ENCODE measurements around the gene TRPV5. TPM values are rescaled to one million over a fixed set of nuclear protein-coding genes. Genes with fewer than 3 reads are reported as not detected.

TRPV5 gene
- total and polyA plus RNA-seq, 2 of the 4 experiments (the other 2 are of a cell fraction) = not detected

- Histone ChIP-seq H3K56ac (ENCODE audit: extremely low read depth, insufficient read depth, low read length) (no peak overlapping the region), H4K91ac (ENCODE audit: insufficient read depth, low read depth, low read length) (no peak overlapping the region), H2BK5ac (ENCODE audit: low read depth, low read length, poor library complexity, severe bottlenecking) (no peak overlapping the region), H2AK5ac (ENCODE audit: low read depth, low read length) (no peak overlapping the region), H3K9me3 (ENCODE audit: control insufficient read depth, insufficient read depth, low read length) (peaks cover 9% of the 10 kb centered on the region; the same call in 1 of the 2 replicates), H2BK120ac (ENCODE audit: low read depth, low read length) (no peak overlapping the region), H3K4me1 (ENCODE audit: control insufficient read depth, insufficient read depth, low read length) (no peaks in the 10 kb centered on the region), H2BK20ac (ENCODE audit: low read depth, low read length) (no peak overlapping the region), H3K9me1 (ENCODE audit: insufficient read depth, low read length) (no peaks in the 10 kb centered on the region), H4K8ac (ENCODE audit: low read depth in 2 of 2, low read length in 2 of 2) (no peak overlapping the region), H3K9ac (ENCODE audit: low read depth, low read length) (no peak overlapping the region), H2BK15ac (ENCODE audit: low read depth, low read length) (no peak overlapping the region), H3K14ac (replicated peaks; ENCODE audit: low read depth, low read length) (no peak overlapping the region), H2AFZ (replicated peaks; ENCODE audit: low read length, poor library complexity) (no peak overlapping the region), H4K5ac (ENCODE audit: low read depth, low read length) (no peak overlapping the region), H3K36me3 (ENCODE audit: control insufficient read depth, insufficient read depth, low read length) (no peaks in the 10 kb centered on the region), H2AK9ac (replicated peaks; ENCODE audit: low read depth, low read length, poor library complexity) (no peak overlapping the region), H3K27ac (ENCODE audit: insufficient read depth, low read length) (no peak overlapping the region), H3K27me3 (ENCODE audit: control insufficient read depth, insufficient read depth, low read length) (no peaks in the 10 kb centered on the region), H3K4ac (ENCODE audit: low read depth, low read length) (no peak overlapping the region), H4K20me1 (ENCODE audit: insufficient read depth, low read length) (no peaks in the 10 kb centered on the region), H3K79me1 (ENCODE audit: low read depth in 1 of 2, low read length in 2 of 2) (no peaks in the 10 kb centered on the region), H3K23ac (ENCODE audit: low read depth, low read length) (no peak overlapping the region), H3K4me3 (ENCODE audit: insufficient read depth, low read depth, low read length) (no peak overlapping the region), H3K4me2 (ENCODE audit: low read depth, low read length) (no peak overlapping the region), H3K18ac (ENCODE audit: low read depth, low read length) (no peak overlapping the region)
- dilution Hi-C loops (cut with HindIII; ENCODE audit: low sequenced_read_pairs, unreplicated experiment) (no loop called here), in situ Hi-C loops (cut with MboI; ENCODE audit: low sequenced_read_pairs) (no loop called here), intact Hi-C loops (cut with micrococcal nuclease) (no loop called here)
- ChIA-PET POLR2A (ENCODE audit: unreplicated experiment) (no interaction called here), CTCF (no interaction called here)
- no peak for ATAC-seq (ENCODE audit: low read depth)
- TF ChIP-seq CEBPB (IDR thresholded peaks at IDR 0.05; ENCODE audit: low read depth, low read length) (no peak), BHLHE40 (IDR thresholded peaks at IDR 0.05; ENCODE audit: low read depth, low read length) (no peak)
- DNase-seq = no peak
- BruUV-seq (replicated peaks) = no TSS peak
These were observed 21.2 kb upstream of the TRPV5 start for GRCh38 chr7:142954680-142955268.
